DMS153 treated with DMSO at 0.1 percent for 48 hours (cell line): ENCODE data around the gene PPP1CC.
"Not testable (repeated sequence)": the region's sequence is repeated elsewhere in the genome, so short reads cannot be mapped to it uniquely, and the experiment has no call there.

ENCODE experiments used
- DNase-seq: peaks from one replicate; lab custom pipeline; 2025; ENCODE audit not compliant: unreplicated experiment; lab: John Stamatoyannopoulos, UW

PPP1CC gene

DNA sequence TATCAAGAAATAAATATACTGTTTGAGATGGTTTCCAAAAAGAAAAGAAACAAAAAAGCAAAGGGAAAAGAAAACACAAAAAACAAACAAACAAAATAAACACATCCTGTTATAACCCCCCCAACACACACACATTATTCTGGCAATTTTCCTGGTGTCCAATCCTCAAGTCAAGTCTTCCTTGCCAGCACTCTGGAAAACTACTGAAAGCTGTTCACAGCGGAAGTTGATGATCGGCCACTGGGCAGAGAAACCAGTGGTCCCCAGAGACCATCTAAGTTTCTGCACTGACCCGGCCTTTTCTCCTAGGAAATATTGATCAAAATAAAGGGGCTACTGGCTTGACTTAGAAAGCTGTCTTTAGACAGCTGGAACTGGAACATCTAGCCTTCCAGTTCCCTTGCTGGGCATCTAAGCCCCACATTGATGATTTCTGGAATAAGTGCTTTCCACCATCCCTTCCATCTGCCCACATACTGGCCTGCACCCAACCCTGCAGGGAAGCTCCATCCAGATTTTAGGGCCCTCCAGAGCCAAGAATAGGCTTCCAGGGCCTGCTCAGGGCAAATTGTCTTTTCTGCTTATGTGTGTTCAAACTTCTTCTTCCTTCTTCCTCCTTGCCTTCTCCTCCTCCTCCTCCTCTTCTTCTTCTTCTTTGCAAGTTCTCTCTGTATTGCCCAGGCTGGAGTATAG lies 11.6 kb upstream of the PPP1CC start:
- no peak for DNase-seq

DNA sequence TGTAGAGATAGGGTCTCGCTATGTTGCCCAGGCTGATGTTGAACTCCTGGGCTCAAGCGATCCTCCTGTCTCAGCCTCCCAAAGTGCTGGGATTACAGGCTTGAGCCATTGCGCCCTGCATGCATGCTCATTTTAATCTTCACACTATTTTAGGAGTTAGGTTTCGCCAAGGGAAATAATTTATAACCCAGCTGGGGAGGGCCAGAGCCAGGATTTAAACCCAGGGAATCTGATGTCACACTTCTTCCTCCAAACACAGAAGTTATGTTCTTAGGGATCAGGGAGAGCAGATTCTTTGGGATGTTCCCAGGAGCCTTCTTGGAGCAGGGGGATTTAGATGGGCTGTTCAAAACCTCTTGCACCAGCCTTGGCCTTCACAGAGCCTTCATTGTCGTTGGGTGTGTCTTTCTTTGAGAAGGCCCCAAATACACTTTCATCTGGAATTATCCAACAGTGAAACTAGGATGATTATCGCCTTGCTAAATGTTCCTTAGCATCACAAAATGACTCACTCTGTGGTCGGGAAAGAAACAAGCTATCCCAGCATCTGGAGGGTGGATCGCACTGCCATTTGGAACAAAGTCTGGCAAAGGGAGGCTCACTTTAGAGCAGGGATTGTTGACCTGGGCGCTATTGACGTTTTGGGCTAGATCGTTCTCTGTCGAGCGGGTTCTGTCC lies 8.2 kb upstream of the PPP1CC start:
- DNase-seq = no peak

DNA sequence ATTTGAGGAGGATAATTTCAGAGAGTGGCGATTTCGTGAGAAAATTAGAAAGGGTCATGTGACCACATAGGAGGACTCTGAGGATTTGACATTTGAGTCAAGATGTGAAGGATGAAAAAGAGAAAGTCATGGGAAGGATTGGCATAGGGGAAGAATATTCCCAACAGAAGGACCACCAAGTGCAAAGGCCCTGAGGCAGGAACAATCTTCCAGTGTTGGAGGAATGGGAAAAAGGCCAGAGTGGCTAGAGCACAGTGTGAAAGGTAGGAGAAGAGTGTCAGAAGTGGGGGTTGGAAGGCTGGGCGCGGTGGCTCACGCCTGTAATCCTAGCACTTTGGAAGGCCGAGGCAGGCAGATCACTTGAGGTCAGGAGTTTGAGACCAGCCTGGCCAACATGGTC lies 3.9 kb upstream of the PPP1CC start:
- DNase-seq = no peak

GRCh38 chr12:110745542-110746284 lies 3.0 kb upstream of the PPP1CC start:
- DNase-seq = no peak

- no peak for DNase-seq
Measured at GRCh38 chr12:110744601-110745264, 2.0 kb upstream of the PPP1CC start.

GRCh38 chr12:110744151-110744571 lies 1.5 kb upstream of the PPP1CC start:
- no peak for DNase-seq

- DNase-seq = no peak
Measured at GRCh38 chr12:110743571-110744093, 941 bp upstream of the PPP1CC start.

GRCh38 chr12:110742096-110742717 lies 484 bp downstream of the PPP1CC start:
- no peak for DNase-seq

DNA sequence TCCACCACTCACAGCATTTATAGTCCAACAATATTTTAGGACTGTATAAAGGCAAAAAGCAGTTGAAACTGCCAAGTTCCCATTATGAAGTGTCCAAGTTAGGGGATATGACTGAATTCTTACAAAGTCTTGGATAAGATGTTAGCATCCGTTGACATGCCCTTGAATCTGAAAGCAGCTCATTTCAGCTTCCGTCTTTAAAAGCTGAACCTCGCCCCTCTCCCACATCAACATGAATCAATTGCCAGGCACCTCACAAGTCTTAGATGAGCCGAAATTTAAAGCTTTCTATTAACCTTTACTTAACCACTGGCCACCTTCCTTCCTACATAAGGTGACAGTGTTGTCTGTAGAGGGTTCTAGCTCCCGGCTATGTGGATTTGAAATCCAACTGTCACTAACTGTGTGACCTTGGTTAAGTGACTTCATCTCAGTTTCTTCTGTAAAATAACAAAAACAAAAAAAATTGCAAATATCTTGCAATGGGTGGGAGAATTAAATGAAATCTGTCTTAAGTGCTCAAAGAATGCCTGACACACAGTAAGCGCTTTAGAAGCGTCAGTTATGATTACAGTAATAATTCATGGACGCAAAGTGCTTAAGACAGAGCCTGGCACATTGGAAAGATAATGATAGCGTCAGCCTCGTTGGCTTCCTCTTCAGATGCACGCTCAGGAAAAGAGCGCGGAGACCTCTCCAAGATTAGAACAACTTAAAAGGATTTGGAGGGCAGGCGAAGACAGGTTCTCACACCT lies 1.2 kb downstream of the PPP1CC start:
- DNase-seq = no peak

GRCh38 chr12:110739894-110740293 lies 2.8 kb downstream of the PPP1CC start:
- no peak for DNase-seq

GRCh38 chr12:110739488-110739887 lies 3.2 kb downstream of the PPP1CC start:
- DNase-seq = no peak

DNA sequence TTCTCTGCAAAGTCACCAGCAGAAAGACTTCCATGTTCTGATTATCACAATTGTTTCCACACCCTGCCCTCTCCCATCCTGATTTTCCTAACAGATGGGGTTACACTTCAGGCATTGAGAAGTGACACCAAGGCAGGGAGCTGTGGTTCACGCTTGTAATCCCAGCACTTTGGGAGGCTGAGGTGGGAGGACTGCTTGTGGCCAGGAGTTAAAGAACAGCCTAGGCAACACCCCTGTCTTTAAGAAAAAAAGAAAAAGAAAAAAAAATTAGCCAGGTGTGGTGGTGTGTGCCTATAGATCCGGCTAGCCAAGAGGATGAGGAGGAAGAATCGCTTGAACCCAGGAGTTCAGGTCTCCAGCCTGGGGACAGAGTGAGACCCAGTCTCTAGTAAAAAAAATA lies 5.2 kb downstream of the PPP1CC start:
- DNase-seq = no peak

DNA sequence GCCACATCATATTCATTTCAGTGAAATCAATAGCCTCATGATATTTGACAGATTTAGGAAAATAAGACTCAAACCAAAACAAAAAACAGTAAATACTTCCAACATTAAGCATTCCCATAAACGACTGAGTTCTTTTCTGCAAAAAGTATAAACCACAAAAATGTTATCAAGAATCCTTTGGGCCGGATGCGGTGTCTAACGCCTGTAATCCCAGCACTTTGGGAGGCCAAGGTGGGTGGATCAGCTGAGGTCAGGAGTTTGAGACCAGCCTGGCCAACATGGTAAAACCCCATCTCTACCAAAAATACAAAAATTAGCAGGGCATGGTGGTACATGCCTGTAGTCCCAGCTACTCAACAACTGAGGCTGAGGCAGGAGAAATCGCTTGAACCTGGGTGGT lies 5.7 kb downstream of the PPP1CC start:
- not testable (repeated sequence) for DNase-seq

GRCh38 chr12:110733900-110734299 lies 8.8 kb downstream of the PPP1CC start:
- DNase-seq = no peak

DNA sequence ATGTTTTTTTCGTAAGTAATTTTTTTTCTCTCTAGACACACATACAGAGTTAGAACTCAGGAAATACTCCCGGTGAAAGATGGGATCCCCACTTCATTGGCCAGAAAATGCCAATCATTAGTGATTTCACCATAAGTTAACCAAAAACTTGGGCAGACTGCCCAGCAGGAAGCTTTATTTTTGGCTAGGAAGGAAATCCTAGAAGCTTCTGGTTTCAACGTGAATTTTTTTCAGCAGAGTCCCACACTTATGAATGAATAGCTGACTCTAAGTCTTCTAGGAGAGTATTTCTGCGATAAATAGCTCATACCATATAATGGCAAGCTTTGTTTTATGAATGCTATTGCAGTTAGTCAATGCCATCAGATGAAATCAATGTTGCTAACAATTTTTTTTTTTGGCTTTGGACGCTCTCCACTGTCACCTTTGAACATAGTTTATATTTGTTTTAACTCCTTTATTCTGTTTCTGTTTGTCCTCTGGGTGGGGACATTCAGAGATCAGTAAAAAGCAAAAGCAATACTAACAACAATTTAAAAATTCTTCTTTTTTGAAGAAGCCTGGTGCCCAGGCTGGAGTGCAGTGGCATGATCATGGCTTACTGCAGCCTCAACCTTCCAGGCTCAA lies 9.5 kb downstream of the PPP1CC start:
- DNase-seq = no peak

DNA sequence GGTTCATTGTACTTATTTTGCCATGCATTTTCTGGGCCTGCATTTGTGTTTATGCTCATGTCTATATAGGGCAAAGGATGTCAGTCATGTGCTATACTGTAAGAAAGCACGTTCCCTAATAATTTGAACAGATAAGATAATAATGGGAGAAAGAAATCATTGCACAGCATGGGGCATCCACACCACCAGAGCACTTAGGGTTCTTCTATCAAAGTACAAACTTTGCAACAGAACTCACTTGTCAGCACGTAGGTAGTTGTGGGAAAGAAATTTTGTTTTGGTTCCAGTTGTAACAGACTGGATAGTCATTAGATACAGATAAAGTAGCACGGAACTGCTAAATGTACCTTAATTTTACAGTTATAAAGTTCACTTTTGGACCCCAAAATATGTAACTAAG lies 10.1 kb downstream of the PPP1CC start:
- DNase-seq = no peak

DNA sequence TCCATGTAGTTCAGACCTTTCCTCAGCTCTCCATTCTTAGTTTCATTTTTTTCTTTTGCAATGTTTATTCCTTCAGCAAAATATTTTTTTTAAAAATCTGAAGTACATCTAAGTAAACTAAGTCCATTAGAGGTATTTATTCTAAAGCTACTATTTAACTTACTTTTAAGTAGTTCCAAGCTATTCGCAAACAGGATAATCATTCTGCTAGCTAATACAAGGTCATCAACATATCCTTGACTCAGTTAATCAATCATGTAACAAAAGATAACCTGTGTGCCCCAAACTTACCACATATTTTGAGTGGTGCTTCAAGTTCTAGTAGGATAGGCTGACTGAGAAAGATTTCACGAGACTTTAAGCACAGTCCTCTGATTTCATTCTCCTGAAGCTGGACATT lies 11.2 kb downstream of the PPP1CC start:
- DNase-seq = no peak

DNA sequence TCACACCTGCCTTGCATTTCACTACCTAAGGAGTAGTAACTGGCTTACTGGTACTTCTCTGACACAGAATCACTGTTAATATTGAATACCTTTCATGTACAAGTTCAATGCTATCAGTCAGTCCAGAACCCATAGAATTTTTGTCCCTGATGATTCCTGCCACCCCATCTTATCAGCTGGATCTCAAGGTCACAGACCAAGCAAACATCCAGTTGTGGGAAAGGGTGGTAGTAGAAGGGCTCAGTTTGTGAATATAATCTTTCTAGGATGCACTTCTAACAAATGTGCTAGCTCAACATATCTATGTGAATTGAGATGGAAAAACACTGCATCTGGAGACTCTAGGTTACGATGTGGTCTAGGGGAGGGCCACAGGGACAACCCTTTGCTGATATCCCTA lies 14.1 kb downstream of the PPP1CC start:
- no peak for DNase-seq

GRCh38 chr12:110726708-110727369 lies 15.9 kb downstream of the PPP1CC start:
- DNase-seq = no peak
